ENCODE results near the gene APOA5.
A peak's percentile ranks its signal among the peaks of the same experiment; 100 is the strongest.
"Not testable (repeated sequence)": the region's sequence is repeated elsewhere in the genome, so short reads cannot be mapped to it uniquely, and the experiment has no call there.

Gene APOA5

DNA sequence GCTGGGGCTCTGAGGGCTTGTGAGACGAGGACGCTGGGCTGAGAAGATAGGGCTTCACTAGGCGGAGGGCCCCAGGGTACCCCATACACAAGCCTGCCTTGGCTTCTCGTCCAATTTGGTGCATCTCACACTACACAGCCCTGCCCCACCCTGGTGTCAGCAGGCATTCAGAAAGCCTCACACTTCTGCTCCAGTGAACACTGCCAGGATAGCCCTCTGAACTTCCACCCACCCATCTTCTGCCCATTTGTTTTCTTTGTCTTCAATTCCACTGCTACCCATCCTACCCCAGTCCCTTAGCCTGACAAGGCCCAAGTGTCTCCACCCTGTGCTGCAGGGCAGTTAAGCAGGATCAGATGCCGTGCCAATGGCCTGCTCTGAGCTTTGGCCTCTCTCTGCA is 17.0 kb downstream of the APOA5 start:
- DNase-seq (ENCODE audit: low read depth, low spot score): no peak
- in situ Hi-C loops (cut with HindIII; ENCODE audit: low sequenced_read_pairs): no loop called here
- H3K4me3 ChIP-seq (ENCODE audit: low read depth, low read length): no peak overlapping the region
- TF ChIP-seq, protein P1, sequence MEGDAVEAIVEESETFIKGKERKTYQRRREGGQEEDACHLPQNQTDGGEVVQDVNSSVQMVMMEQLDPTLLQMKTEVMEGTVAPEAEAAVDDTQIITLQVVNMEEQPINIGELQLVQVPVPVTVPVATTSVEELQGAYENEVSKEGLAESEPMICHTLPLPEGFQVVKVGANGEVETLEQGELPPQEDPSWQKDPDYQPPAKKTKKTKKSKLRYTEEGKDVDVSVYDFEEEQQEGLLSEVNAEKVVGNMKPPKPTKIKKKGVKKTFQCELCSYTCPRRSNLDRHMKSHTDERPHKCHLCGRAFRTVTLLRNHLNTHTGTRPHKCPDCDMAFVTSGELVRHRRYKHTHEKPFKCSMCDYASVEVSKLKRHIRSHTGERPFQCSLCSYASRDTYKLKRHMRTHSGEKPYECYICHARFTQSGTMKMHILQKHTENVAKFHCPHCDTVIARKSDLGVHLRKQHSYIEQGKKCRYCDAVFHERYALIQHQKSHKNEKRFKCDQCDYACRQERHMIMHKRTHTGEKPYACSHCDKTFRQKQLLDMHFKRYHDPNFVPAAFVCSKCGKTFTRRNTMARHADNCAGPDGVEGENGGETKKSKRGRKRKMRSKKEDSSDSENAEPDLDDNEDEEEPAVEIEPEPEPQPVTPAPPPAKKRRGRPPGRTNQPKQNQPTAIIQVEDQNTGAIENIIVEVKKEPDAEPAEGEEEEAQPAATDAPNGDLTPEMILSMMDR (IDR thresholded peaks at IDR 0.05; ENCODE audit: low read depth, low read length): no peak

DNA sequence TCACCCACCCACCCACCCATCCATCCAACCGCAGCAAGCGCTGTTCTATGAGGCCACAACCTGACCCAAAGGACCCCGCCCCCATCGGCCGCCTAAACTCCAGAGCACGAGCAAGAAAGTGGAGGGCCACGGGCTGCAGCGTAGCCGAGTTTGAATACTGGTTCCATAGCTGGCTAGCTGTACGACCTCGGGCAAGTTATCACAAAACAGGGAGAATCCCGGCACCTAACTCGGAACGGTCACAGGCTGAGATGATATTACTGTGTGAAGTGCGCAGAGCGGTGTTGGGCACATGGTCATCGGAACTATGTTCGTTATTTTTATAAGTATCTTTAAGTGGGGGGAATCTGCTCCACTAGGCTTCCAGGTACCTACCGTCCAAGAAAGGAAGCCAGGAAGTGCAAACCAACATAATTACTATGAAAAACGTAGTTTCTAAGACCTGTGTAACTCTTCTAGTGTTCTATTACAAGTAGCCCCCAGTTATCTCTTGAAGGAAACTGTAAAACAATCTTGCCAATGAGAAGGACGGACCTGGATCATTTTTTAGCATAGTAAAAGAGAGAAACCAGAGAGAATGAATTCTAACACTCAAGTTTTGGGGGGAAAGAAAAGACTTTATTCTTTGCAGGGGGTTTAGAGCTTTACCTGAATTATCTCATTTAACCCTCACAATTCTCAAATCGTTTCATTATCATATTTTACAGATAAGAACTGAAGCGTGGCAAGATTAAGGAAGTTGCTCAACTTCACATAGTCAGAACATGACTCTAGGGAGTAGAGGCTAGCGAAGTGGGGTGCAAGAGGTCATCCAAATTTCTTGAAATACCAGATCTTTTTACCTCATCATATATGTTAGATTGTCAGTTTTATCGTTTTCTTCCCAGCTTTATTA is 18.2 kb downstream of the APOA5 start:
- H3K4me3 ChIP-seq (ENCODE audit: low read depth, low read length): peak overlapping the region; percentile 70
- peak; percentile 25 for DNase-seq (ENCODE audit: low read depth, low spot score)
- TF ChIP-seq, protein P1 (IDR thresholded peaks at IDR 0.05; ENCODE audit: low read depth, low read length): no peak
- in situ Hi-C loops (cut with HindIII; ENCODE audit: low sequenced_read_pairs): no loop called here

DNA sequence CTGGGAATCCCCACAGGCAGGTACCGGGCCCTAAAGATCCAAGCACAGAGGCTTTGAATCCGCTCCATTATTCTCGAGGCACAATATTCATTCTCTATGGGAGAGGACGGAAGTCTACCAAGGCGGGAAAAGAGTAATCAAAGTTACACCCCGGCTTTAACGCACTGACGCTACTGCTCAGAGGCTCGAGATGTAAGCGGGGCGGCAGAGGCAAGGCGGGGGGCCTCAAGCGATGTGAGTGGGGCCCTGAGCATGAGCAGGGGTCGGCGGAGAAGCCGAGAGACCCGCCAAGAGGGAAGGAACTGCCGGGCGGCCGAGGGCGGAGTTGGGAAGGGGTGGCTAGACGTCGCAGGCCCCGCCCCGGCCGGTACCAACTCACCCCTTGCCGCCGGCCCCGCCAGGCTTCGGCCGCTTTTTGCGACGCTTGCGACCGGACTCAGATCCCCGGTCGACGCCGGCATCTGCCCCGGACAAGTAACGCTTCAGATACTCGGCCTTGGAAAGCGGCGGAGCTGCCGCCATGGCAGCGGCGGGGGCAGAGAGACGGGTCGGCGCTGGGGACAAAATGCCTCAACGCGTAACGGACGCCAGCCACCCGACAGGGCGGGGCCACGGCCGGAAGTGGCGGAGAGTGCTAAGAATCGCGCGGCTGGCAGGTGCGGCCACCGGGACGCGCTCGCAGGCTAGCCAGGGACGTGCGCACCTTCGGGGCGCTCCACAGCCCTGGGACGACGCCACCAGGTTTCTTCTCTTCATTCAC is 19.1 kb downstream of the APOA5 start, which contains the start of gene BUD13:
Gene BUD13 (minus strand): TSS at position 545 of the 760 bp plus-strand sequence. CDS start 23 bp downstream, at position 522.
- in situ Hi-C loops (cut with HindIII; ENCODE audit: low sequenced_read_pairs): no loop called here
- TF ChIP-seq, protein P1 (IDR thresholded peaks at IDR 0.05; ENCODE audit: low read depth, low read length): no peak
- peak; percentile 85 for DNase-seq (ENCODE audit: low read depth, low spot score)

DNA sequence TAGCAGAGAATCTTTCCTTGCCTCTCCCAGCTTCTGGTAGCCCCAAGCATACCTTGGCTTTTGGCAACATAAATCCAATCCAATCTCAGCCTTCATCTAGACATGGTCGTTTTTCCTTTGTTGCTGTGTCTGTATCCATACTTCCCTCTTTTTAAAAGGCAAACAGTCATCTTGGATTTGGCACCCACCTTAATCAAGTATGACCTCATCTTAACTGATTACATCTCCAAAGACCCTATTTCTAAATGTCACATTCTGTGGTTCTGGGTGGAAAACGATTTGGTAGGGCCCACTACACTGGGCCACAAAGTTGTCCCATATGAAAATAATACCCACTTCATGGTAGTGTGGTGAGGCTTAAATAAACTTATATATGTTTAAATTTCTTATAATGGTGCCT is 19.7 kb downstream of the APOA5 start:
- TF ChIP-seq, protein P1 (IDR thresholded peaks at IDR 0.05; ENCODE audit: low read depth, low read length): no peak
- peak overlapping the region; percentile 70 for H3K4me3 ChIP-seq (ENCODE audit: low read depth, low read length)
- DNase-seq (ENCODE audit: low read depth, low spot score): no peak
- in situ Hi-C loops (cut with HindIII; ENCODE audit: low sequenced_read_pairs): no loop called here

More for the DNA sequence above, 19.1 kb downstream of the APOA5 start, which contains the start of gene BUD13:
- peak within 1 kb of the TSS; percentile 70 for H3K4me3 ChIP-seq (ENCODE audit: low read depth, low read length)

DNA sequence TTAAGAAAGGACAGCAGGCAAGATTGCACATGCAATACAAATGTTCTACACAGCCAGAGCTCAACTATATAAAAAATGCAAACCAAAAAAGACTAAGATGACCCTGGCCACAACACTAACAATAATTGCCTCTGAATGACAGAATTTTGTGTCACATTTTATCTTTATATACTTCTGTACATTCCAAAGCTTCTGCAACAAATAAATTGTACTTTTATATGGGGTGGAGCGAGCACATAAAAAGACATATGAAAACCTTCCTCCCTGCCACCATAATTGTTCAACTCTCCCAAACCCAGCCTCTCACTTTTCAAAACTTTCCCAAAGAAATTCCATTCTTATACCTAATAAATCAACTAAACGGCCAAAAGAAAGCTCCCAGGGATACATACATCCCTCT is 29.5 kb downstream of the APOA5 start:
- H3K4me3 ChIP-seq (ENCODE audit: low read depth, low read length): no peak overlapping the region
- TF ChIP-seq, protein P1 (IDR thresholded peaks at IDR 0.05; ENCODE audit: low read depth, low read length): no peak
- in situ Hi-C loops (cut with HindIII; ENCODE audit: low sequenced_read_pairs): no loop called here
- no peak for DNase-seq (ENCODE audit: low read depth, low spot score)

DNA sequence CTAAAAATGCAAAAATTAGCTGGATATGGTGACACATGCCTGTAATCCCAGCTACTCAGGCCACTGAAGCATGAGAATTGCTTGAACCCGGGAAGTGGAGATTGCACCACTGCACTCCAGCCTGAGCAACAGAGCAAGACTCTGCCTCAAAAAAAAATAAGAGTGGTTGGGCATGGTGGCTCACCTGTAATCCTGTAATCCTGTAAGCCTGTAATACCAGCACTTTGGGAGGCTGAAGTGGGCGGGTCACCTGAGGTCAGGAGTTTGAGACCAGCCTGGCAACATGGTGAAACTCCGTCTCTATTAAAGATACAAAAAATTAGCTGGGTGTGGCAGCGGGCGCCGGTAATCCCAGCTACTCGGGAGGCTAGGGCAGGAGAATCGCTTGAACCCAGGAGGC is 35.6 kb downstream of the APOA5 start:
- H3K4me3 ChIP-seq (ENCODE audit: low read depth, low read length); DNase-seq (ENCODE audit: low read depth, low spot score); in situ Hi-C loops (cut with HindIII; ENCODE audit: low sequenced_read_pairs): not testable (repeated sequence)
